ENCODE data around the gene CDH23. TPM values are rescaled to one million over a fixed set of nuclear protein-coding genes. Genes with fewer than 3 reads are reported as not detected.

The CDH23 gene
- total and polyA plus RNA-seq, 2 of the 8 experiments (the other 6 are each of a cell fraction or from before 2014, with no cell fraction given): 1.9 to 4.9 TPM

DNA sequence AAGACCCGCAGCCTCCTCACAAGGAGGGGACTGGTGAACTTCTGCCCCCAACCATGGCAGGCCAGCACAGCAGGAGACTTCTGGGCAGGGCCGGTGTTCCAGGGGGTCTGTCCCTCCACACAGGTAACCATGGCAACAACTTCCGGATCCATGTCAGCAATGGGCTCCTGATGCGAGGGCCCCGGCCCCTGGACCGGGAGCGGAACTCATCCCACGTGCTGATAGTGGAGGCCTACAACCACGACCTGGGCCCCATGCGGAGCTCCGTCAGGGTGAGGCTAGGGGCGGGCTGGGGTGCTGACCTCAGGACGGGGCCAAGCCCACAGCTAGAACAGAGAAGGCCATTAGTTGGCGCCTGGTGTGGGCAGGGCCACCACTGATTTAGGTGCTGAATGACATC lies 328.5 kb downstream of the CDH23 start:
- Histone ChIP-seq H3K9ac (replicated peaks in 1 of 4; ENCODE audit: extremely low read depth in 1 of 4, low read depth in 3 of 4, low read length in 3 of 4) (no peak overlapping the region), H3K79me1 (ENCODE audit: low read depth, low read length) (no peaks in the 10 kb centered on the region), H2BK20ac (ENCODE audit: low read length) (no peak overlapping the region), H2BK120ac (replicated peaks; ENCODE audit: low read depth, low read length) (no peak overlapping the region), H2BK12ac (ENCODE audit: low read depth, low read length) (no peak overlapping the region), H3K4ac (replicated peaks; ENCODE audit: insufficient read length, low read depth, low read length) (no peak overlapping the region), H3K27ac (ENCODE audit: low read depth, low read length) (no peak overlapping the region), H4K91ac (replicated peaks; ENCODE audit: insufficient read length, low read length) (no peak overlapping the region), H4K20me1 (replicated peaks in 1 of 2; ENCODE audit: control insufficient read depth in 1 of 2, insufficient read depth in 2 of 2, low read length in 2 of 2) (no peaks in the 10 kb centered on the region), H3K4me1 (replicated peaks in 1 of 4; ENCODE audit: control insufficient read depth in 3 of 4, insufficient read depth in 4 of 4, low read length in 3 of 4) (peaks cover 0 to 5% (median under 1%) of the 10 kb centered on the region in 4 experiments; a peak in 5 of 7 replicates), H3K4me3 (ENCODE audit: extremely low read depth in 1 of 4, insufficient read depth in 2 of 4, low read depth in 3 of 4, low read length in 4 of 4) (no peak overlapping the region), H3K9me3 (ENCODE audit: insufficient read depth in 2 of 2, low read depth in 1 of 2, low read length in 1 of 2) (no peaks in the 10 kb centered on the region), H4K8ac (ENCODE audit: extremely low read depth, insufficient read depth, low read length) (peak overlapping the region; percentile 37; the same call in 1 of the 2 replicates), H3K18ac (ENCODE audit: extremely low read depth, low read length) (no peak overlapping the region), H3K23me2 (ENCODE audit: low read depth, low read length) (no peaks in the 10 kb centered on the region; the same call in 1 of the 2 replicates), H2AFZ (ENCODE audit: low read length) (no peak overlapping the region), H2BK5ac (ENCODE audit: low read depth, low read length) (no peak overlapping the region), H3K23ac (ENCODE audit: insufficient read length) (no peak overlapping the region), H3K56ac (replicated peaks; ENCODE audit: insufficient read length, low read depth, low read length) (no peak overlapping the region), H3K27me3 (replicated peaks in 1 of 4; ENCODE audit: control insufficient read depth in 3 of 4, extremely low read depth in 1 of 4, insufficient read depth in 3 of 4, low read length in 3 of 4) (peaks cover 0 to 4% (median 0%) of the 10 kb centered on the region in 4 experiments; a peak in 2 of 7 replicates), H3K14ac (ENCODE audit: insufficient read length) (no peak overlapping the region), H2BK15ac (ENCODE audit: low read length) (0 out of 2 replicates have a peak overlapping the region, but pooled peaks have one; percentile 16), H3K4me2 (ENCODE audit: insufficient read depth in 1 of 2, low read depth in 2 of 2, low read length in 2 of 2) (no peak overlapping the region), H3K36me3 (ENCODE audit: control insufficient read depth in 2 of 4, insufficient read depth in 4 of 4, low read length in 3 of 4) (no peaks in the 10 kb centered on the region), H2AK5ac (ENCODE audit: low read depth, low read length) (no peak overlapping the region), H4K5ac (ENCODE audit: insufficient read length, low read depth, low read length) (no peak overlapping the region), H3K79me2 (ENCODE audit: control insufficient read depth in 1 of 2, insufficient read depth in 2 of 2, low read length in 2 of 2) (no peaks in the 10 kb centered on the region)
- FAIRE-seq: no peak
- DNase-seq (ENCODE audit: low read depth in 1 of 2, low spot score in 2 of 2): no peak
- CTCF ChIA-PET (ENCODE audit: partially characterized antibody): interaction anchor here (0.6 to 4.9 kb wide), 20 partner anchors 9 to 1324 kb away, joined by 3 to 23 read pairs (median 4); partner anchors contain the start of gene VSIR
- WGBS, 2 experiments (ENCODE audit: extremely low coverage in 1 of 2, insufficient coverage in 1 of 2, insufficient read length in 1 of 2, insufficient replicate concordance in 2 of 2, low coverage in 1 of 2, low lambda C conversion rate in 2 of 2, missing lambda C conversion rate in 1 of 2): 92% methylated on average over 14 of the region's 14 CpGs; no CpG with 5 or more reads in 1 of the 2 experiments
- POLR2A ChIA-PET (ENCODE audit: partially characterized antibody): no interaction called here
- TF ChIP-seq NANOG (IDR thresholded peaks at IDR 0.05; ENCODE audit: insufficient read depth, low read depth, low read length, poor library complexity, severe bottlenecking): no peak
- no peak for TF ChIP-seq BACH1 (IDR thresholded peaks at IDR 0.05; ENCODE audit: low read length)
- TF ChIP-seq KDM1A (IDR thresholded peaks at IDR 0.05; ENCODE audit: borderline replicate concordance, low read length): no peak
